Hippocampal formation (tissue), 2 donors: ENCODE measurements around the gene TMEM244.
"Not testable (repeated sequence)": the region's sequence is repeated elsewhere in the genome, so short reads cannot be mapped to it uniquely, and the experiment has no call there.

Experiments used
- DNase-seq, 2 donors: peaks; one replicate each; lab custom pipeline; 2025; lab: John Stamatoyannopoulos, UW

The TMEM244 gene

DNA sequence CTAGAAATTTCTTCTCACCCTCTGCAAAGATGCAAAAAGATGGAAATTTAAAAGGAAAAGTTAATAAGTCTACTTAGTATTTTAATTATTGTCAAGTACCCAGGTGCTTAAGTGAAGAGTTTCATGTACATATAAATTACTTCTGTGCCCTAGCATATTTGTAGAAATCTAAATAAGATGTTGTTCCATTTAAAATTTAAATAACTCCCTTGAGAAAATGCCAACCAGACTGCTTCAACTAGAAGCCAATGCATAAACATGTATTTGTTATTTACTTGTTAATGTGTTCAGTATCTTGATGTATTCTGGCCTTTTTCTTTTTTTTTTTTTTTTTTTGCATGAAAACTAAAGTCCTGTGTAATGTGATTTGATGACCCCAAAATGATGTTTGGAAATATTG lies 6.3 kb upstream of the TMEM244 start:
- DNase-seq: no peak

DNA sequence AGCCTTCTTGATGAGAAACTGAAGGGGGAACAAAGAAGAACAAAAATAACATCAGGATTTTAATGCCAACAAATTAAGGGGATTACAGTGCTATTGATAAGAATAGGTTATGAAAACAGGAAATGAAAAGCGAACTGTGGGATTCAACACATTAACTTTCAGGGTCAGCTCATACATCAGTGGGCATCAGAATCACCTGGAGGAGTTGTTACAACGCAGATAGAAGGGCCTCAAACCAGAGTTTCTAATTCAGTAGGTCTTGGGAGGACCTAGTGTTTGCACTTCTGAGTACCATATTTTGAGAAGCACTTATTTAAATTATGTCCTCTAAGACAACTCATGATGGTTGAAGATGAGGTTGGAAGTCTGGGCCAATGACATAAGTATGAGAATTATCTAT lies 5.6 kb upstream of the TMEM244 start:
- no peak for DNase-seq

DNA sequence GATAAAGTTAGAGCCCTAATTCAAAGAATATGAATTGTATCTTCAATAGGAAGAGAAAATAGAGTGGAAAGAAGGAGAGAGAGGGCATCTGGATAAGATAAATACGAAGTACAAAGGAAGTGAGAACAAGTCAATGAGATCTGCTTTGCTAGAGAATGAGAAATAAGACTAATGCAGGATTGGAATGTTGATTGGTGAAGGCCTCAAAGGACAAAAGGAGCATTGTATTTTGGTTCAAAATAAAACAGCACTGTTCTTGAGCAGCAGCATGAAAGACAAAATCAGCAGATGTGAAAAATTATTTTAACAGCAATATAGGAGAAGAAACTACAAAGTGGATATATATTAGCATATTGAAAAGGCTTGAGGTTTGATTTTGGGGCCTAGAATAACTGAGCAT lies 5.1 kb upstream of the TMEM244 start:
- peak in 1 of 2 donors; percentile 65 for DNase-seq

DNA sequence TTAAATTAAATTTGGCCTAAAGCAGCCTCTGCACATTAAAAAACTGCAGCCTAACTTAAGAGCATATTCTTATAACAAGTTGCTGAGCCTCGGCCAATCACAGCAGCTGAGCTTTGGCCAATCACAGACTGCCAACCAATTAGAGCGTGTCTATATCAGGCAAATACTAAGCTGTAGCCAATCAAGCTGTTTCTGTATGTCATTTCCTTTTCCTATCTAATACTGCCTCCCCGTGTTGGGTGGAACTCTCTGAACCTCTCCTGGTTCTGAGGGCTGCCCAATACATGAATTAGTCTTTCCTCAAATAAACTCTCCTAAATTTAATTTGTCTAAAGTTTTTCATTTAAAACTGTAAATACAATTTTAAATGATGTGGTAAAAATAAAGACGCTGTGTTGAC lies 3.9 kb upstream of the TMEM244 start:
- DNase-seq: no peak

DNA sequence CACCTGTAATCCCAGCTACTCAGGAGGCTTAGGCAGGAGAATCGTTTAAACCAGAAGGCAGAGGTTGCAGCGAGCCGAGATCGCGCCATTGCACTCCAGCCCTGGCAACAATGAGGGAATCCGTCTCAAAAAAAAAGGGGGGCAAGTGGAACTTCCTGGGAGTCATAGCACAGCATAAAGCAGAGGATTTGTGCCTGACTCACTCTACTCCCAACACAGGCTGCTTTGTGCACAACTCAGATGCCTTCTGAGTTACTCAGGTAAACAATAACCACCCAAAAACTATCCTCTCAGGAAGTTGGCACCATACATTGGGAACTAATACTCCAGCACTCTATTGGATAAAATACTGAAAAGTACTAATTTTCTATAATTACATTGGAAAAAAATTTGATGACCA lies 2.5 kb upstream of the TMEM244 start:
- no peak for DNase-seq

DNA sequence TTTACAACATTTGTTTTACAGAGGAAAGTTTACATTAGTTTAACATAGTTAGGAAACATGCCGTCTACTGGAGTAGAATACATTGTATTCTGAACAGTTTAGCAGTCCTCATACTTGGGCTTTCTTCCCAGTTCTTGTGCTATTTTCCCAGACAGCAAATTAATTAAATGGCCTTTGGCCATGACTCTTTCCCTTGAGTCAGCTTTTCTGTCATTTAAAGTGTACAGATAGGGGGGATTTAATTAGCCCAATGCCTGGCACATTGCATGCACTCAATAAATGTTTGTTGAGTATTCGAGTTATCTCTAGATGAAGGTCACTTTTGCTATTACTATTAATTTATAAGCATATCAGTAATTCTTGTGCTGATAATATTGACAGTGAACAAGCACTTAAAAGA lies 1.6 kb downstream of the TMEM244 start:
- no peak for DNase-seq

DNA sequence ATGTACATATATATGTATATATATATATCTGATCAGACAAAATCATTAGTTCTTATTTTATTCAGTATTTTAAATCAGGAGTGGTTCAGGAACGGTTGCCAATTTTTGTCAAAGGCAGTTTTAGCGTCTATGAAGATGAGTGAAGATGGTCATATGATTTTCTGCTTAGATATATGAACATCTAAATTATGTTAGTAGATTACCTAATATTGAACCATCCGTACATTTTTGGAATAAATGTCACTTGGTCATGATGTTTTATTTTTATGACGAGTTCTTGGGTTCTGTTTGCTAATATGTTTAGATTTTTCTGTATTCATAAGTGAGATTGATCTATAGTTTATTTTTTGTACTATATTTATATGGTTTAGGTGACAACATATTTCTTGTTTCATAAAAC lies 3.3 kb downstream of the TMEM244 start:
- DNase-seq: no peak

DNA sequence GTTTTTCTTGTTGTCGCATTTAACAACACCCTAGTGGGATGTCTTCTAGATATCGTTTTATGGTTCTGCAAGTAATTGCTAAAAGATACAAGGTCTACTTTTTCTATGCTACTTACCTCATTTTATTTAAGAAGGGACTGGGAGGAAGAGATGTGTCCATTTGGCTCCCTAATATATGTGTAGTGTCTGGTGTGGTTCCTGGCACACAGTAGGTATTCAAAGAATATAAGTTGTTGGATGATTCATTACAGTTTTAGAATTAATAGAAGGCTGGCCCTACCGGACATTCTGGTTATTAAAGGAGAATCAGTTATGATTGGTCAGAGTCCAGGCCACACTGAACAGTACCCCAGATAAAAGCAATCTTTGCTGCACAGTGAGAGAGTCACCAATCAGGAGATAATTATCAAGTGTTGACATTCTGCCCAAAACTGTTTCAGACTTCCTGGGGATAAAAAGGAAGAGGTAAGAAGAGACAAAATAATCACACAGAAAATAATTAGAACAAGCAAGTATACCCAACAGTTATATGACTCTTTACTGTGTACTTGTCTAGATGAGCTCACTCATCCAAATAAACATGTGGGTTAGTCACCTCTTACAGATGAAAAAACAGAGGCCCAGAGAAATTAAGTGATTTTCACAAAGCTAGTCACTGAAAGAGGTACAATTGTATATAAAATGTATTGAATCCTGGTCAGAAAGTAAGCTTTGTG lies 7.0 kb downstream of the TMEM244 start:
- DNase-seq: no peak

DNA sequence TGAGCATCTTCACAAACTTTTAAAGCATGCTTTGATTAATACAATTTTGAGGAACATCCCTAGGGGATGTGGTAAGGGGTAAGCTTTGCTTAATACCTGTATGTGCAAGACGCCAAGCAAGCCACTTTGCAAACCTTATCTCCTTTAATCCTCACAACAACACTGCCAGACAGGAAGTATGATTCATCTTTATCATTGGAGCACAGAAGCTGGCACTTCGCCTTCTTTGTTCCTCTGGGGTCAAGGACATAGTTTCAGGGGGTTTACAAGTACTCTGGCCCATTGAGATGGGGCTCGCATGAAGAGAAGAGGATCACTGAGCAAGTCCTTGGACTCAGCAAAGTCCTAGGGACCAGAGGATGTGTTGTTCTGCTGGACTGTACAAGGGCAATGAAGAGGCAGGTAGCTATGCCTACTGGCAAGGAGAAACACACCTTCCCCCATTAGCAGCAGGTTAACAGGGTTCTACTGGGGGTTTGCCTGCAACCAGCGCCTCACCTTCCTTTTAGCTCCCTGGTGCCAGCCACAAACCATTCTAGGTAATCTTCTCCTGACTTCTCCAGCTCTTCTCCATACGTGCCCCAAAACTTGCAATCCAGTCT lies 8.8 kb downstream of the TMEM244 start:
- no peak for DNase-seq

DNA sequence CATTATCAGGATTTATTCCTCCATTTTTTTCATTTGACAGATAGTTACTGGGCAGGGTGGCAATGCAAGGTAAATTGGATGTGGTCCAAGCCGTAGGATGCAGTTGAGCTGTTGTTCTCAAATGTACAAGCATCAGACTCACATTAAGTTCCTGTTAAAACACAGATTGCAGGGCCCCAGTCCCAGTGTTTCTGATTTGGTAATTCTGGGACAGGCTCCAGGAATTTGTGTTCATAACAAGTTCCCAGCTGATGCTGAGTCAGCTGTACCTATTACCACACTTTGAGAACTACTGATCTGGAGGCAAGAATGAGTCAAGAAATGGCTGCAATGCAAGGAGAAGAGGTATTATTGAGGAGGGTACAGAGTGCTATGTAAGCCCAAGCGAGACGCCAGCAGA lies 11.7 kb downstream of the TMEM244 start:
- DNase-seq: no peak

DNA sequence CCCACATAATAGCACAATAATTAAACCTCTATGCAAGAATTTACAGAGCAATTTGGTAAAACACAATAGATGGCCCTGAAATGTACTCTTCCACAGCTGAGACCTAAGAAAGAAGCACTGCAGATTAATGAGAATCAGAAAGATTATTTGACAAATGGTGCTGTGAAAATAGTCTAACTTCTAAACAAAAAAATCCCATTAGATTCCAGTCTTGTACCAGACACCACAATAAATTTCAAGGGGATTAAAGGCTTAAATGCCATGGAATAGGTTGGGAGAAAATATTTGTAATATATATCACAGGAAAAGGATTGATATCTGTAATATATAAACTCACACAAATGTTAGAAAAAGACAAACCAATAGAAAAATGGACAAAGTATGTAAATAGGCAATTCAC lies 14.4 kb downstream of the TMEM244 start:
- DNase-seq: no peak

DNA sequence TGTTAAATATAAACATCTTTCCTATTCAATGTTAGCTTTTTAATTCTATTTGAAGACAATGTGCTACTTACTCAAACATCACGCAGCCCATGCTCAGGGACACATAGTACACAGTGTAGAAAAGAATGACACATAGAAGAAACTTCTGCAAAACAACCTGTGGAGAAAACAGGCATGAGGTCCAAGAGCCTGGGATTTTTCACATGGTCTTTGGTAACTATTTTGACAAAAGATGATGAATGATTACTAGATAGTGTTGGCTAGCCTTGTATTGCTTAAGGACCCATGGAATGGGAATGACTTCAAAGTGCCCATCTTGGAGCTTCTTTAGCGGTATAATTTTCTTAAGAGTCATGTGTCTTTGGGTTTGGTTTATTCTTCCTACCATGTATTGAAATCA lies 15.4 kb downstream of the TMEM244 start:
- DNase-seq: no peak

DNA sequence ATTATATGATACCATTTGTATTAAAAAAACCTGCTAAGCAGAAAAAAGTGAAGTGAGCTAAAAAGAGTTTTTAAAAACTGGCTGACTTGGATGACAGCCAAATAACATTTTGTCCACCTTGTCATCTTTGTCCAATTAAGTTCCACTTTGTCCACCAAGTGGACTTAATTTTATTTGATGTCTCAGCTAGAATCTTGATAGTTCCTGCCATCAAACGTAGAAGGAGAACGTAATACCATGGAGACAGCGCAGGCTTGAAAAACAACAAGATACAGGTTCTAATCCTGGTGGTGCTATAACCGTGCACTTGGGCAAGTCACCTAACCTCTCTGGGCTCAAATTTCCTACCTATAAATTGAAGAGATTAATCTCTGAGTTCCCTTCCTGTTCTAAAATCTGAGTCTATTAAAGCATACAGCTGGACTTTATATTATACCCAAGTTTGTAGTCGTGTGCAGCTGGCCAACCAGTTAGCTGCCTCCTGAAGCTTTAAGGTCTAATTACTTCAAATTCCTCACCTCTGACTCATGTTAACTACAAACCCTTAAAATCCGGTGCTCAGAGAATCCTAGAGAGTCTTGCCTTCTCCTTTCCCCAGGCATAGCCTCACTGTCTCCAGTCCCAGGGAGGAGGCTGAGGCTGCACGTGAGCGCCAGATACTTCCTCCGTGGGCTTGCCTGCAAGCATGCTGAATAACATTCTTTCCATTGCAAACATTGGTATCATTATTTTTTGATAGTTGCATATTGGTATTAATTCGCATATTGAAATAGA lies 16.8 kb downstream of the TMEM244 start:
- no peak for DNase-seq

DNA sequence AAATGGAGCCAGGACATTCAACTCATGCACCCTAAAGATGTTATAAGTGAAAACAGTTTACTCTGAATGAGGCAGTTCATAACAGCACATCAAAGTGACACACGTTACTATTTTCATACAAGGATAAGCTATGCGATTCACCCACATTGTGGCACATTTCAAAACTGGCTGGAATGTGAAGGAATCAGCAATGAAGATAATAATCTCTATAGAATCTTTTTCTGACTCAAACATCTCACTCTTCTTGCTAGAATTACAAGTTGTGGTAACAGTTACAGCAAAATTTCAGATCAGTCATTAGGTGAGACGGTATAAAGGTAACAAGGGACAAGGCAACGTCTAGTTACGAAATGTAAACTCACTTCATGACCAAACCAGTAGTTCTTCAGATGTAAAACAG lies 17.5 kb downstream of the TMEM244 start:
- DNase-seq: no peak

DNA sequence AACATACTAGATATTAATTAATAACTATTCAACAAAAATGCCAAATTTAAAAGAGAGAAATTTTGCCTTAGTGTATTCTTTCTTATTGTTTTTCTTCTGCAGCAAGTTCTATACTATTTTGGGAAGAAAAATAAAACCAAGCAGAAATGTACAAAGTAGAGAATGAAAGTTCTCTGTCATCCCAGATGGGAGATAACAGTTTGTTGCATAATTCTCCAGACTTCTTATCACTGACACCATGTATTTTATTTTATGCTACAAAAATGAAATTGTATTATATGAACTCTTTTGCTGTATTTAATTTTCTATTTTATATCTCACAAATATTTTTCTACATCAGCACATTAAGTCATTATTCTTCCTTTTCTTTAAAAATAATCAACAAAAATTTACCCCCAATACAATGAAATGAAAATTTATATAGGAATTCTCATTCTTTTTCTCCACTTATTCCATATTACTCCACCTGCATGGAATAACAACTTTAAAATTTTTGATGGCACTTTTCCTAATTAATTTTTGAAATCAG lies 18.2 kb downstream of the TMEM244 start:
- DNase-seq: no peak

DNA sequence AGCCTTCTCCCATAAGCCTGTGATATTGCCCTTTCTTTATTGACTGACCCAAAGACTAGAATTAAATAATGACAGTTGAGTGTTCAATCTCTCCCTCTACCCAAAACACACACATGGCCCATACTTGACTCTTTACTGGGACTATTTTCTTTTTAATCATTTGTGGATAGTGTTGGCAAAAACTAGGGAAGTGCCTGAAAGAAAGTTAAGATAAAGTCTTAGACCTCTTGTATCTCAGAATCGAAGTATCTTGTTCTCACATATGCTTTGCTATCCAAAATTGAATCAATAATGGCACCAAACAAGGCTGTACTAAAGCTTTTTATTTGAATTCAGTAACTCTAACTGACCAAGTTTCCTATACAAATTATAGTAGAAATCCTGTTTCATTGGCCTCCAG lies 19.0 kb downstream of the TMEM244 start:
- DNase-seq: no peak

DNA sequence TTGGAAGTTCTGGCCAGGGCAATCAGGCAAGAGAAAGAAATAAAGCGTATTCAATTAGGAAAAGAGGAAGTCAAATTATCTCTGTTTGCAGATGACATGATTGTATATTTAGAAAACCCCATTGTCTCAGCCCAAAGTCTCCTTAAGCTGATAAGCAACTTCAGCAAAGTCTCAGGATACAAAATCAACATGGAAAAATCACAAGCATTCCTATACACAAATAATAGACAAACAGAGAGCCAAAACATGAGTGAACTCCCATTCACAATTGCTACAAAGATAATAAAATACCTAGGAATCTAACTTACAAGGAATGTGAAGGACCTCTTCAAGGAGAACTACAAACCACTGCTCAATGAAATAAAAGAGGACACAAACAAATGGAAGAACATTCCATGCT lies 21.6 kb downstream of the TMEM244 start:
- DNase-seq: not testable (repeated sequence)

DNA sequence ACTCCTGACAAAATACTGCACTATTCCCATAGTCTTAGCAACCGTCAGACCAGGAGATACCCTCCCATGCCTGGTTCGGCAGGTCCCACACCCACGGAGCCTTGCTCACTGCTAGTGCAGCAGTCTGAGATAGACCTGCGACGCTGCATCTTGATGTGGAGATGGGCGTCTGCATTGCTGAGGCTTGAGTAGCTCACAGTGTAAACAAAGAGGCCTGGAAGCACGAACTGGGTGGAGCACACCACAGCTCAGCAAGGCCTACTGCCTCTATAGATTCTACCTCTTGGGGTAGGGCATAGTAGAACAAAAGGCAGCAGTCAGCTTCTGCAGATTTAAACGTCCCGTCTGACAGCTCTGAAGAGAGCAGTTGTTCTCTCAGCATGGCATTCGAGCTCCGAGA lies 25.4 kb downstream of the TMEM244 start:
- DNase-seq: no peak

DNA sequence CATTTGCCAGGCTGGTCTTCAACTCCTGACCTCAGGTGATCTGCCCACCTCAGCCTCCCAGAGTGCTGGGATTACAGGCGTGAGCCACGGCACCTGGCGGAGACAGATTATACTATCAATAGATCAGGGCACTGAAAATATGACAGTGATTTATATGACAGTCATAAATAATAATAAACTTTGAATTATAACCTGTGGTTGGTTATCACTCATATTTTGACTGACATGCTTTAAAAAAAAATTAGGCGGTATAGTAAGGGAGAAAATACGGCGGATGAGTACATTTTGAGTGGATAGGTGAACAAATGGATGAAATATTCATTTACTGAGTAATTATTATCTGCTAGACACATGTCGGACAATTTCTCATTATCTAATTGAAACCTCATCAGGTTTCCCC lies 28.8 kb downstream of the TMEM244 start:
- DNase-seq: no peak

DNA sequence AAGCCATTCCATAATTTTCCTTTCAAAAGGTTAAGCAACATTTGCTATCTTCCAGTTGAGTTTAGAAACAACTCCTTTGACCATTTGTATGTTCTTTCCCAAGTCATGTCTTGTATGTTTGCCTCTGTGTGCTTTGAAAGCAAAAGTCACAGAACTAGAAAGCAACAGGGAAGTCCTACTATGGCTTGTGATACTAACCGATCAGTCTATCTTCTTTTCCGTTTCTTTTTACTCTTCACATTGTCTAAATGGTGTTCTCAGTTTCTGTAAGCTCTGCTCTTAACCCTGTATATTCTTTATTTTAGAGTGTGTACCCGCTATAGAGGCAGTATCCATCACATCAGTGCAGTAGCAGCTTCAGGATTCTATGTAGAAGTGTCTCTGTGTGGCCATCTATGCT lies 32.9 kb downstream of the TMEM244 start:
- no peak for DNase-seq

DNA sequence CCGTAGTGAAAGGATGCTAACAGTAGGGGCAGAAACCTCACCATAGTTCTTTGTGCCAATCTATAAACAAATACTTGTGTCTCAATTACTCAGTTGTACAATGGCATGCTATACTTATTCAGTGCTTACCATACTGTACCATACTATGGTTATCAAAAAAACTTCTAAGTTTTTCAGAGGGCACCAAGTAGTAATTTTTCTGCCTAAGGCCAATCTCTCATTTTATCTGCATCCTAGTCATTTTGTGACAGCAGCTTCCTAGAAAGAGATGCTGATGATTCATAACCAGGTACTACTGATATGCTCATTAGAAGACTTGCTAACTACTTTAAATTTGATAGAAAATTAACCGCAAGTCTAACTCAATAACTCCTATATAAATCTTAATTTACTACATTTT lies 42.9 kb downstream of the TMEM244 start:
- no peak for DNase-seq

DNA sequence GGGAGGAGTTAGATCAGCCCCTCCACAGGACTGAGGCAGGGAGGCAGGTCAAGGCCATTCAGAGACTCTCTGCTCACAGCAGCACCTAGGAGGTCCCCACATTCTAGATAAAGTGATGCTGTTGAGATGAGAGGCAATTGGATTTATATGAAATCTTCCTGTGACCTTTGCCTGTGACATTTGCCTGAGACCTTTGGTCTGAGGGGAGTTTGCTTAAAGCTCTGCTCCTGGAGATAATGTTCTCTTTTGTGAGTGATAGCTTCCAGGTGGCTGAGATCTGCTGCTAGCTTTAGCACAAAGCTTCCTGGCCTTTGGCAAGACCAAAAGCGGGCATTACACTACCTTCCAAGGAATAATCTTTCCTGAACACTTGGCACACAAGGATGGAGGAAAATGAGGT lies 43.3 kb downstream of the TMEM244 start:
- DNase-seq: no peak

DNA sequence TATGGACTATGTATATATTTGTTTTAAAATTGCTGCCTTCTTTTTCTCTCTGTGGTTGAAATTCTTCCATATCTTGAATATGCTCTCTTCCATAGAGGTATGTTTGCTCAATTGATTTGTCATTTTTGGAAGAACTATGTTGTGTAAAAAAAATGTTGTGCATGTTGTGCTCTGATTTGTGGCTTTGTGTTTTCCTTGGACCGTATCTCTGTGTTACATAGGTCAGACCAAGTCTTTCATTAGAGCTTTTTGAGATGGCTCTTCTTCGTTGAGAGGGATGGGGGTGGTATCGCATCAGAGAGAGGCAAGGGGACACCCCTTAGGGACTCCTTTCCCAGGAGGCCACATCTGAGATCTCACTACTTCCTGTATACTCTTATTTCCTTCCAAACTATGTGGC lies 43.8 kb downstream of the TMEM244 start:
- DNase-seq: no peak
